Memory B cell (primary cell): ENCODE data around the gene PRAME.
A peak's percentile ranks its signal among the peaks of the same experiment; 100 is the strongest.
"Not testable (repeated sequence)": the region's sequence is repeated elsewhere in the genome, so short reads cannot be mapped to it uniquely, and the experiment has no call there.

Experiments used
- ATAC-seq: fragments of 150-1000 bp; cut with Tn5 transposase; 2 replicates; pipeline ENCODE4 v1.10.0; 2021; ENCODE audit warnings: low read depth, mild to moderate bottlenecking, moderate library complexity
- DNase-seq, 2 donors: peaks; one replicate each; pipeline ENCODE4 v3.0.0; 2022; ENCODE audit warnings: low spot score in 2 of 2
- H3K27ac Mint-ChIP-seq: one replicate; pipeline ENCODE4 v1.8.0; 2022; ENCODE audit warnings: mild to moderate bottlenecking, moderate library complexity, mixed read lengths
- H3K27me3 Mint-ChIP-seq: one replicate; pipeline ENCODE4 v1.8.0; 2022; ENCODE audit warnings: mixed read lengths
- H3K36me3 Mint-ChIP-seq: one replicate; pipeline ENCODE4 v1.8.0; 2022; ENCODE audit warnings: mild to moderate bottlenecking, mixed read lengths
- H3K4me1 Mint-ChIP-seq: one replicate; pipeline ENCODE4 v1.8.0; 2022; ENCODE audit warnings: mixed read lengths
- H3K4me3 Mint-ChIP-seq: one replicate; pipeline ENCODE4 v1.8.0; 2022; ENCODE audit warnings: mild to moderate bottlenecking, moderate library complexity, mixed read lengths
- H3K9me3 Mint-ChIP-seq: one replicate; pipeline ENCODE4 v1.8.0; 2022; ENCODE audit warnings: mixed read lengths

PRAME gene, protein sequence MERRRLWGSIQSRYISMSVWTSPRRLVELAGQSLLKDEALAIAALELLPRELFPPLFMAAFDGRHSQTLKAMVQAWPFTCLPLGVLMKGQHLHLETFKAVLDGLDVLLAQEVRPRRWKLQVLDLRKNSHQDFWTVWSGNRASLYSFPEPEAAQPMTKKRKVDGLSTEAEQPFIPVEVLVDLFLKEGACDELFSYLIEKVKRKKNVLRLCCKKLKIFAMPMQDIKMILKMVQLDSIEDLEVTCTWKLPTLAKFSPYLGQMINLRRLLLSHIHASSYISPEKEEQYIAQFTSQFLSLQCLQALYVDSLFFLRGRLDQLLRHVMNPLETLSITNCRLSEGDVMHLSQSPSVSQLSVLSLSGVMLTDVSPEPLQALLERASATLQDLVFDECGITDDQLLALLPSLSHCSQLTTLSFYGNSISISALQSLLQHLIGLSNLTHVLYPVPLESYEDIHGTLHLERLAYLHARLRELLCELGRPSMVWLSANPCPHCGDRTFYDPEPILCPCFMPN

DNA sequence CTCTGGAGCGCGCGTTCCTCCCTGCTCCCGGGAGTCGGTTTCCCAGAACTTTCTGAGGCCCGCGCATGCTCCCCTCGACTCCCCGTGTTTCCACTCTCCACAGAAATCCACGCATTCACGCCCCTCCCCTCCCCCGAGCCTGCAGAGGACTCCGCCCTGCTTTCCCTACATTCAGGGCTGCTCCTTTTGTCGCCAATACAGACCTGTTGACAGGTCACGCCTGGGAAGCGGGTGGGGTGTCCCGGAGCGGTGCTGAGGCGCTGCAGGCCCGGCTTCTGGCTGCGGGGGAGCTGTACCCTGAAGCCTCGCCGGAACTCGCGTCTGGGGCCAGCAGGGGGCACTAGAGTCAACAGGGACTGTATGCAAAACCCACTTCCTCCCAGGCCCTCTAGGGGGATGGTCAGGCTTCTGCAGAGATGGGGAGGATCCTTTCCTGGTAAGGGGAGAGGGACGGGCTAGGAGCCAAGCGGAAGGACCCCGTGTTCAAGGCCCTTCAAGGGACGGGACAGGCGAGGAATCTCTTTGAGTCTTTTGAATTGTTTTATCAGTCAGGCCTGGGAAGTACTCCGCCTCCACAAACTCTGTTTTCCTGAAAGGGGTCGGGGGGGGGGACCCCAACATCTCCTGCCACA, at the start of gene PRAME:
Gene PRAME, minus strand, starts transcription at position 294 of the 632 bp plus-strand sequence. CDS start 2,433 bp downstream, outside the sequence.
- no peaks in the 10 kb centered on the region for H3K36me3 Mint-ChIP-seq
- peak; percentile 83 to 84 for DNase-seq

DNA sequence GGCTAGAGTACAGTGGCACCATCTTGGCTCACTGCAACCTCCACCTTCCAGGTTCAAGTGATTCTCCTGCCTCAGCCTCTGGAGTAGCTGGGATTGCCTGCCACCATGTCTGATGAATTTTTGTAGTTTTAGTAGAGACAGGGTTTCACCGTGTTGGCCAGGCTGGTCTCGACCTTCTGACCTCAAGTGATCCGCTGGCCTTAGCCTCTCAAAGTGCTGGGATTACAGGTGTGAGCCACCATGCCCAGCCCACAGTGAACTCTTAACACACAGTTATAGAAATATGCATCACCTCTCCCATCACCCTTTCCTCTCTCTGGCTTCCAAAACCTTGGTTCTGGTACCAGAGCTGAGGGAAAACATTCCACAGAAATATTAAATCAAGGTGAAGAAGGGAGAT, 49.0 kb upstream of the PRAME start:
- not testable (repeated sequence) for DNase-seq, H3K36me3 Mint-ChIP-seq, ATAC-seq, H3K27ac Mint-ChIP-seq, H3K27me3 Mint-ChIP-seq, H3K4me3 Mint-ChIP-seq, H3K9me3 Mint-ChIP-seq
- peaks cover 15% of the 10 kb centered on the region for H3K4me1 Mint-ChIP-seq

More for the DNA sequence above, at the start of gene PRAME:
- peaks cover 4% of the 10 kb centered on the region for H3K4me1 Mint-ChIP-seq
- peak within 1 kb of the TSS; percentile 65 for H3K4me3 Mint-ChIP-seq
- H3K9me3 Mint-ChIP-seq: no peaks in the 10 kb centered on the region
- H3K27me3 Mint-ChIP-seq: peaks cover 1% of the 10 kb centered on the region
- no peak within 1 kb of the TSS for H3K27ac Mint-ChIP-seq
- peak; percentile 98 for ATAC-seq

DNA sequence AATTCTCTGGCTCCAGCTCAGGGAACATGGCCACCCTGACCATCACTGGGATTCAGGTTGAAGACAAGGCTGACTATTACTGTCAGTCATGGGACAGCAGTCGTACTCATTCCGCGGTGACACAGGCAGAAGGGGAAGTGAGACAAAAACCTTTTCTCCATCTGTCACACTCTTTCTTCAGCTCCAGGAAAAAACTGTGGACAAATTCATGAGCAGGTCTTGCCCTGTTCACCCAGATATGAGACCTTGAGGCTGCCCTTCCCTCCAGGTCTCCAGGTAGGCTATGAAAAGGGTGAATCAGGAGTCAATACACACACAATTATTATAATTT, 46.0 kb upstream of the PRAME start:
- Mint-ChIP-seq H3K27me3 (peaks cover 3% of the 10 kb centered on the region), H3K9me3 (peaks cover 2% of the 10 kb centered on the region), H3K27ac (peak overlapping the region; percentile 69), H3K4me1 (peaks cover 15% of the 10 kb centered on the region), H3K36me3 (peaks cover 6% of the 10 kb centered on the region), H3K4me3 (peak overlapping the region; percentile 21)
- DNase-seq (peak in 1 of 2 donors; percentile 21), ATAC-seq (peak; percentile 88)

DNA sequence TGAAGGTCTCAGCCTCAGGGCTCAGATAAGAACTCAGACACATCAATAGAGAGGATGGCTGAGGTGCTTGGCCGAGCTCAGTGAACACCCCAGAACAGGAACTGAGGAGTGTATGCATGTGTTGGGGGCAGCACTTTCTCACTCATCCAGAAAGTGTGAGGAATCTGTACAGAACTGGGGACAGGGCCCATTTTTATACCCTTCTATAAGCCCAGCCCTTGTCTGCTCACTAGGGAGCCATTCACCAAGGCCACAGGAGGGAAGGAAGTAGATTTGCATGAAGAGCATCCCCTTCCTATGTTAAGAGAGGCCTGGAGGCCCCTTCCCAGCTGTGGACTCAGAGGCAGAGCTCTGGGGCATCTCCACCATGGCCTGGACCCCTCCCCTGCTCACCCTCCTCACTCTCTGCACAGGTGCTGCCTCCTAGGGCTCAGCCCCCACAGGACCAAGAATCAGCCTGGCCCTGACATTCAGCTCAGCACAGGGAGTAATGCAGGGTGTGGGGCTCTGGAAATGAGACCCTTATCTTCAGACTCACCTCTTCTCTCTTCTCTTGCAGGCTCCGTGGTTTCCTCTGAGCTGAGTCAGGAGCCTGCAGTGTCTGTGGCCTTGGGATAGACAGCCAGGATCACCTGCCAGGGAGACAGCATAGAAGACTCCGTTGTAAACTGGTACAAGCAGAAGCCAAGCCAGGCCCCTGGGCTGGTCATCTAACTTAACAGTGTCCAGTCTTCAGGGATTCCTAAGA, 45.4 kb upstream of the PRAME start:
- DNase-seq (no peak), ATAC-seq (peak; percentile 65)
- H3K27ac Mint-ChIP-seq: peak overlapping the region; percentile 69
- H3K9me3 Mint-ChIP-seq: peaks cover 2% of the 10 kb centered on the region
- peaks cover 15% of the 10 kb centered on the region for H3K4me1 Mint-ChIP-seq
- H3K27me3 Mint-ChIP-seq: peaks cover 3% of the 10 kb centered on the region
- peaks cover 6% of the 10 kb centered on the region for H3K36me3 Mint-ChIP-seq
- H3K4me3 Mint-ChIP-seq: peak overlapping the region; percentile 21

DNA sequence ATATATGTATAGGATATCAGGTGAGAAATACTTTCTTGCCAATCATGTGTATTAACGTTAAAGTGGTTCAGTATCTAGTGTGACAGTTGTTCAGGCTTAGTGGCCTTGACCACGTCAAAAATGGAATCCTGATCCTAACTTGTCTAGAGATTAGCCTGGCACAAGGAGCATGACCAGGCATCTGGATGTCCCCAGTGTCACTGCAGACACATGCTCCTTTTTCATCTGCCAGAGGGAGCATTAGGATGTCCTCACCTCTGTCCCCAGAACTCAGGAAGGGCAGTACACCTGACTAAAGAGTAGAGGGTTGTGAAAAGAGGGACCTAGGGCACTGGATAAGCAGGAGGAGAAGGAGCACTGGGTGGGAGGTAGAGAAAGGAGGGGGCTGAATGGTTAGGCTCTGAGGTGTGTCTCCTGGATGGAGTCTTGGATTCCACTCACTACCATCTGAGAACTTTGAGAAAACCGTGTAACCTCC, 44.4 kb upstream of the PRAME start:
- Mint-ChIP-seq H3K36me3 (peaks cover 4% of the 10 kb centered on the region), H3K4me3 (peak overlapping the region; percentile 14), H3K9me3 (peaks cover 2% of the 10 kb centered on the region), H3K27me3 (peaks cover 2% of the 10 kb centered on the region), H3K4me1 (peaks cover 22% of the 10 kb centered on the region), H3K27ac (no peak overlapping the region)
- ATAC-seq (no peak), DNase-seq (no peak)

DNA sequence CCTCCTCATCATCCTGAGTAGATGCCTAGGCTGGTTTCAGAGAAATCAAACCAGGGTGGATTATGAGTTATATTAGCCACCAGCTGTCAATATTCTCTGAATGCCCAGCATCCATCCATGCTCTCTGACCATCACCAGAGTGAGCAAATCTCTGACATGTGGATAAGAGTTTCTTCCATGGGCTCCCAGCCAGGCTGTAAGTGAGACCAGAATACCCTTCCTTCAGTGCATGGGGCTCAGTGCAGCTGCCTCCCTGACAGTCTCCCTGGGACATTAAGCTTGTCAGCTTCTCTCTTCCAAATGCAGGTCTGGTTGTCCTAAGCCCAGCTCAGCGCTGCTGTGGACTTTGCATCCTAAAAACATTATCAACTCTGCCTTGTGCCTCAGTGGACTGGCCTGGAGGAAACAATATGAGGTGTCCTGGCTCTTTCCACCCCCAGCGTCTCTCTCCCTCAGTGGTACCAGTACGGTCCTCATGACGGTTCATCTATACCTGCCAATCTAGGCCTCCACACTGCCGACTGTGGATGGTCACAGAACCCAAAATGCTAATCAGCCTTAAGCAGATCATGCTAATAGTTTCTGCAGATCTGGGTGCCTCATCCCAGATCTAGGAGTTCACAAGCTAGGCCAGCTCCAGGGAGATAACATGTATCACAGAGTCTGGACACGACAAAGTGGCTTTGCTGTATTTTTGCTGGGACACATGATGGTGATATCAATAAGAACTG, 41.6 kb upstream of the PRAME start:
- no peaks in the 10 kb centered on the region for H3K27me3 Mint-ChIP-seq
- DNase-seq (no peak), ATAC-seq (no peak)
- peaks cover 22% of the 10 kb centered on the region for H3K4me1 Mint-ChIP-seq
- H3K36me3 Mint-ChIP-seq: peaks cover 4% of the 10 kb centered on the region
- no peak overlapping the region for H3K27ac Mint-ChIP-seq
- peaks cover 2% of the 10 kb centered on the region for H3K9me3 Mint-ChIP-seq
- H3K4me3 Mint-ChIP-seq: no peak overlapping the region

DNA sequence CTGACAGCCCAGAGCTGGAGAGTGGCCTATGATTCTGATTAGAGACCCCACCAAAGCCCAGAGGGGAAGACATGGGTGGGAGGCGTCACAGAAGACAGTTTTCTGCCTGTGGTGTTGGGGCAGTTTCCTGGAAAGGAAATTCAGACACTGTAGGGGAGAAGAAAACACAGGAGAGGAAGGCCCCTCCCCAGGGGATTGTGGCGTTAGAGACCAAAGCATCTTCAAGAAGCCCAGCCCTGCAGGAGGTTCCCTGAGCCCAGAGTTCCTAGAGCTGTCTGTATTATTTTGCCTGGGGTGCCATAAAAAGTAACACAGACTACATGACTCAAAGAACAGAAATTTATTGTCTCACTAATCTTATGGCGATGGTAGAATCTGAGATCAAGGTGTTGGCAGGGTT, 40.2 kb upstream of the PRAME start:
- Mint-ChIP-seq H3K27ac (peak overlapping the region; percentile 14), H3K27me3 (no peaks in the 10 kb centered on the region), H3K4me1 (peaks cover 11% of the 10 kb centered on the region), H3K4me3 (no peak overlapping the region), H3K9me3 (peaks cover 2% of the 10 kb centered on the region), H3K36me3 (peaks cover 4% of the 10 kb centered on the region)
- no peak for ATAC-seq
- DNase-seq: no peak

DNA sequence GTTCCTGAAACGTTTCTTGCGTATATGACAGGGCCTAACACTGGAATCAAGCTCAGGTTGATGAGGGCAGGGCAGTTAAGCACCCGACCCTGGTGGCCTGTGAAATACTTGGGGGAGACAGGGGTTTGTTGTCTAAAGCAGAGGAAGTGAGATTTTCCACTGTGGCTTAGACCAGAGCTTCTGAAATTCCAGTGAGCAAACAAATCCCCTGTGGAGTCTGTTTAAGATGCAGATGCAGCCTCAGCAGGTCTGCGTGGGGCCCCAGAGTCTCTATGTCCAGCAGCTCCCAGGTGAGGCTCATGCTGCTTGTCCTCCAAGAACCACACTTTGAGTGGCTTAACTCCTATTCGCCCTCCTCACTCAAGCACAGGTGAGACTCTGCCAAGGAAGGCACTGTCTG, 39.1 kb upstream of the PRAME start:
- ATAC-seq (no peak), DNase-seq (no peak)
- Mint-ChIP-seq H3K36me3 (peaks cover 2% of the 10 kb centered on the region), H3K4me3 (no peak overlapping the region), H3K27ac (no peak overlapping the region), H3K4me1 (peaks cover 13% of the 10 kb centered on the region), H3K9me3 (peaks cover 2% of the 10 kb centered on the region), H3K27me3 (no peaks in the 10 kb centered on the region)

DNA sequence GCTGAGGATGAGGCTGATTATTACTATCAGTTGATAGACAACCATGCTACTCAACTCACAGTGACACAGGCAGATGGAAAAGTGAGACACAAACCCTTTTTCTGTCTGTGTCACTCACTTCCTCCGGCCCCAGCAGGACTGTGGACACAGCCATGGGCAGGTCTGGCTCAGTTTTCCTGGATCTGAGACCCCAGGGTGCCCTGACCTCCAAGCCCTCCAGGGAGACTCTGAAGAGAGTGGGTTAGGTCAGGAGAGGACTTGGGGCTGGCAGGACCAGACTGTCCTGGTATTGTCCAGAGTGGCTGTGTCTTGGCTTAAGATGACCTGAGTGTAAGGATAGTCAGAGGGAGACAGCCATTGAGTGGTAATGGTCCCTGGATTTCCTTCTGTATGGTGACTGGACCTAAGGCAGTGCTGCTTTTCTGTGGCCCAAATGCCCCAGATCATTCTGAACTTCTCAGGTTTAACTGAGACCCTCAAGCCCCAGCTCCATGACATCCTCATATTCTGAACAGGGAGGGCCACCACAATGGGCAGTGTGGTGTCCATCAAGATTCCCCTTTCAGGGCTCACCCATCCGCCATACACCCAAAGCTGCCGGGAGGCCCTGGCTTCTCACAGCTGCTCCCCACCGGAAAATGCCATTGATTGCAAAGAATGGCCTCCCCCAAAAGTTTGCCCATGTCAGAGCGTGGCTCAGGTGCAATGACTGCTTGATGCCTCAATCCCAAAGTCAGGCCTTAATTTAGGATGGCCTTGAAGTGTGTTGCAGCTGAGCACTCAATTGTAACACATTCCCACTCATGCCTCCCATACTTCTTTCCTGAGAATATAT, 36.2 kb upstream of the PRAME start:
- peaks cover 13% of the 10 kb centered on the region for H3K4me1 Mint-ChIP-seq
- no peak overlapping the region for H3K4me3 Mint-ChIP-seq
- ATAC-seq (no peak), DNase-seq (no peak)
- no peaks in the 10 kb centered on the region for H3K36me3 Mint-ChIP-seq
- no peaks in the 10 kb centered on the region for H3K27me3 Mint-ChIP-seq
- H3K27ac Mint-ChIP-seq: no peak overlapping the region
- H3K9me3 Mint-ChIP-seq: no peaks in the 10 kb centered on the region

DNA sequence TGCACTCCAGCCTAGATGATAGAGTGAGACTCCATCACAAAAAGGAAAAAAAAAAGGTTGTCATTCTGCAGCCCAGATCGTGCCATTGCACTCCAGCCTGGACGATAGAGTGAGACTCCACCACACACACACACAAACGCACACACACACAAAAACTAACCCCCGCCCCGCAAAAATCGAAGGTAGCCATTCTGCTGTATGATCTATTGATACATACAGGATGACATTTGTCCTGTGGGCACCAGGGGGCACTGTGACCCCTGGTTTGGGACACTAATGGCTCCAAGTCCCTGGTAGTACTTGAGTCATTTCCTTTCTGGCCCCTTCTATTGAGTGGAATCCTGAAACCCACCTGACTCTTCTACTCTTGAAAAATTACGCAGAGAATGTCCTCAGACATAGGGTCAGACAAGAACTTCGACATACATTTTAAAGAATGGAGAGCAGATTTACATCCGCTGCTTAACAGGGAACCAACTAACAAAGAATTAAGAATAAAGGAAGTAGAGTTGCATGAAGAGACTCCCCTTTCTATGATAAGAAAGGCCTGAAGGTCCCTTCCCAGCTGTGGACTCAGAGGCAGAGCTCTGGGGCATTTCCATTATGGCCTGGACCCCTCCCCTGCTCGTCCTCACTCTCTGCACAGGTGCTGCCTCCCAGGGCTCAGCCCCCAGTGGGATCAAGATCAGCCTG, 35.0 kb upstream of the PRAME start:
- H3K27me3 Mint-ChIP-seq: no peaks in the 10 kb centered on the region
- peak; percentile 50 to 54 for DNase-seq
- no peak overlapping the region for H3K4me3 Mint-ChIP-seq
- peak overlapping the region; percentile 78 for H3K27ac Mint-ChIP-seq
- peak; percentile 91 for ATAC-seq
- peaks cover 14% of the 10 kb centered on the region for H3K4me1 Mint-ChIP-seq
- H3K9me3 Mint-ChIP-seq: no peaks in the 10 kb centered on the region
- H3K36me3 Mint-ChIP-seq: no peaks in the 10 kb centered on the region

DNA sequence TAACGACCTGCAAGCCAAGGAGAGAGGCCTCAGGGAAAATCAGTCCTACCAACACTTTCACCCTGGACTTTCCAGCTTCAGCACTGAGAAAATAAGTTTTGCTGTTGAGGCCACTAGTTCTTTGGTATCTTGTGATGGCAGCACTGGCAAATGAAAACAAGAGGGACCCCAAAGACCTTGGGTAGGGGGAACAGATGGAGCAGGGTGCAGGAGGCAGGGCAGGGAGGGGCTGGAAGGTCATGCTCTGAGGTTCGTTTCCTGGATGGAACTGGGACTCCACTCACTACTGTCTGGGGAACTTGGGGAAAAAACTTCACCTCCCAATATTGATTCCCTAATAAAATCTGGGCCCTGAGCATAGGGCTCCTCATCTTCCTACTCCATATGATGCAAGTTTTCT, 34.2 kb upstream of the PRAME start:
- Mint-ChIP-seq H3K27me3 (peaks cover 5% of the 10 kb centered on the region), H3K9me3 (no peaks in the 10 kb centered on the region), H3K4me3 (no peak overlapping the region), H3K36me3 (no peaks in the 10 kb centered on the region), H3K4me1 (peaks cover 13% of the 10 kb centered on the region), H3K27ac (no peak overlapping the region)
- ATAC-seq (no peak), DNase-seq (no peak)
